GM21390 (cell line): ENCODE data around the gene PNMA6F.
"Not testable (repeated sequence)": the region's sequence is repeated elsewhere in the genome, so short reads cannot be mapped to it uniquely, and the experiment has no call there.

Experiments
- ATAC-seq: cut with Tn5 transposase; IDR thresholded peaks from one replicate; pipeline ENCODE4 v1.9.1; 2021; ENCODE audit not compliant: unreplicated experiment

Gene PNMA6F

DNA sequence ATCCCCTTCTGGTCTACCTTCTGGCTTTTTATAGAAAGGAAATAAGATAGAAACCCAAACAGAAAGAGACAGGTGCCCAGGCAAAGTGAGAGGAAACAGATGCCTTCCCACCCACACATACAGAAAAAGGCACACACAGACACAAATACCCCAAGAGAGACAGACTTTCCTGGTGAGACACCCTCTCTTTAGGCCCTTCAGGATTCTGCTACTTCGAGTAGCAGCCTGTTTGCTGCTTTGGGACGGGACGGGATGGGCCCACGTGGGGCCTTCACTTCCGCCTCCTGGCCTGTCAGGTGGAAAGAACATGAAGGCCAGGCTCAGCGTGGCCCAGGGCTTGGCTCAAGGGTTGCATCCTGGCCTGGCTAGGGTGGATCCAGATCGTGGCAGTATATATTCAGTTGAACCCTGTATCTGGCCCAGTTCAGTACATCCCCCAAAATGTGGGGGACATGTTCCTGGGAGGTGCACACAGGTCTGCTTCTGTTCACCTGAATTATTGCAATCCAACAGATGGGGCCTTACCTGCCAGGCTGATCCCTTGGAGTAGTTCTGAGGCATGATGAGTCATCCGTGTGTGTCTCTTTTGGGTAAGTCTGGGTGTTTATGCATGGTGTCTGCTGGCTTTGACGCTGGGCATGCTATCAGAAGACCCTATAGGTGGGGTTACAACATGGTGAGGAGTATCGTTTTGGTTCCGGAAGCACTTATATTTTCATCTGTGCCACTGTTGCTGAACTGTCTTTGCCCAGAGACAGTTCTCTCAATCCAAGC lies 14.7 kb upstream of the PNMA6F start:
- peak; percentile 40 for ATAC-seq

DNA sequence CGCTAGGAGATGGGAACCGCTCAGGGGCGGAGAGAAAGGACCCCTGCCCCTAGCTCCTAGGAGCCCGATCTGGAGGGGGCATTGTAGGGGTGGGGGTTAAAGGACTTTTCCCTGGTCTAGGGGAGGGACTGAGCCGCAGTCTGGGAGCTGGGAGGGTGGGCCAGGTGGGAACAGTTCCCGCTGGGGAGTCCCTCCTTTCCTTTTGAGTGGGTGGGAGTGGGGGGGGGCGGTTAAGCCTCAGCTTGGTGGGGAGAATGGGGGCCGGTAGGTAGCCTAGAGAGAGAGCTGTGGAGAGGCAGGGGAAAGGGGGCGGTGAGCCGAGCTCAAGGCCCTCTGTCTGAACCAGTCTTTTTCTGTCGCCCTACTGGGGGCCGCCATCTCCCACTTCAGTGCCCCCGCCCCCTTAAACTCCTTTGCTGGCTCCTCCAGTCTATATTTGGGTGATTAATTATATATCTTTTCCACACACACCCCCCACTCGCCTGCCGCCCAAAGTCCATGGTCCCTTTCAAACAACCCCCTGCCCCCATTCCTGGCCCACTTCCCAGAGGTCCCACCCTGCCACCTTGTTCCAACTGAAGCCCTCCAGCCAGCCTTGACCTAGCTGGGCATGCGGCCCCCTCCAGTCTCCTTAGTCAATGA lies 13.2 kb upstream of the PNMA6F start:
- ATAC-seq: no peak

DNA sequence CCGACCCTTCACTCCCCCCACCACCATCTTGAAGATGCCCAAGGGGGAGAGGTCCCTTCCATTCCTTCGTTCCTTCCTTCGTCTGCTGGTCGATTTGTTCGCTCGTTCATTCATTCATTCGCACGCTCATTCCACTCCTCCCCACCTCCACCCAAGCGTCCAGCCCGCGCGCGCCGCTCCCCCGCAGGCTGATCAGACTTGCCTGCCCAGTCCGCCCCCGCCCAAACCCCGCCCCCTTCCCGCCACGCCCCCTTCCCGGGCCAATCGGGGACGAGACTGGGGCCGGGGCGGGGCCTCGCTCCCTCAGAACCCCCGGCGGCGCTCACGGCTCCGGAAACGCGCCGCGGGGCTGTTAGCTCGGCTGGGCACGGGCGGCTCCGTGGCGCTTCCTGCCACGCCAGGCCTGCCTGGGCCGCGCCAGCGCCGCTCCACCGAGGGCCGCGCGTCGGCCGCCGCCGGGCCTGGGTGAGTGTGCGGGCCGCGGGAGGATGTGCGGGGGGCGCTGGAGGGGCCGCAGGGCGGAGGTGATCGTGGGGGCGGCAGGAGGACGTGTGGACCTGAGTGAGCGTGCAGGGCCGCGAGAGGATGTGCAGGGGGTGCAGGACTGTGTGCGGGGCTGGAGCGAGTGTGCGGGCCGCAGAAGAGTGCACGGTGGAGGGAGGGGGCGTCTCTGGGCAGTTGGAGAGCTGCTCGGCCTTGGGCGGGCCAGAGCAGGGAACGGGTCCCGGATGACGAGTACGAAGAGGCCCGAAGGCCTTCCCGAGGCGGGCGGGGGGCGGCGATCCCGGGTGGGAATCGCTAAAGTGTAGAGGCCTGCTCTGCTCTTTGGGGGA lies 12.5 kb upstream of the PNMA6F start, which contains the start of gene ZNF275:
Gene ZNF275, plus strand, starts transcription at position 333 of the 833 bp plus-strand sequence. CDS start 2,527 bp downstream, outside the sequence.
- peak; percentile 88 for ATAC-seq

DNA sequence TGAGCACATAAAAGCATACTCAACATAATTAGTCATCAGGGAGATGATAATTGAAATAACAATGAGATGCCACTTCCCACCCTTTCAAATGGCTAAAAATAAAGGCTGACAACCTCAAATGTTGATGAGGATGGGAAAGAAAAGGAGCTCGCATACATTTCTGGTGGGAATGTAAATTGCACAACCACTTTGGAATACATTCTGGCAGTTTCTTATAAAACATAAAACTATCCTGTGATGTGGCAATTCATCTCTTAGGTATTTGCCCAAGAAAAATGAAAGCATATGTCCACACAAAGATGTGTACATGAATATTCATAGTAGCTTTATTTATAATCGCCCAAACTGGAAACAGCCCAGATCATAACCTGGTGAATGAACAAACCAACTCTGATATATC lies 11.7 kb upstream of the PNMA6F start:
- ATAC-seq: no peak

DNA sequence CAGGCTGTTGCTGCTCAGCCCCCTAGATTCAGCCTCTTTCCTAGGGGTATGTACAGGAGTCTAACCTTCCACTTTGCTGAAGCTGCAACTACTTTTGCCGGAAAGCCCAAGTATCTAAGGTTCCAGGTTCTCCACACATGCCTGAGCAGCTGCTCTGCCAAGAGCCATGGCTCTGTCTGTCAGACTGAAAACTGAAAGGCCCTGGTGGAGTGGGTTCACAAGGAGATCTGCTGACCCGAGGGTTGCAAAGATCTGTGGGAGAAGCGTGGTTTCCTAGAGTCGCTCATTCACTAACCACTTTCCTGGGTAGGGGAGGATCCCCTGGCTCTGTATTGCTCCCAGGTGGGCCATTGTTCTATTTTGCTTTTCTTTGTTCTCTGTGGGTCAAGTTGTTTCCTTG lies 6.0 kb upstream of the PNMA6F start:
- ATAC-seq: no peak

DNA sequence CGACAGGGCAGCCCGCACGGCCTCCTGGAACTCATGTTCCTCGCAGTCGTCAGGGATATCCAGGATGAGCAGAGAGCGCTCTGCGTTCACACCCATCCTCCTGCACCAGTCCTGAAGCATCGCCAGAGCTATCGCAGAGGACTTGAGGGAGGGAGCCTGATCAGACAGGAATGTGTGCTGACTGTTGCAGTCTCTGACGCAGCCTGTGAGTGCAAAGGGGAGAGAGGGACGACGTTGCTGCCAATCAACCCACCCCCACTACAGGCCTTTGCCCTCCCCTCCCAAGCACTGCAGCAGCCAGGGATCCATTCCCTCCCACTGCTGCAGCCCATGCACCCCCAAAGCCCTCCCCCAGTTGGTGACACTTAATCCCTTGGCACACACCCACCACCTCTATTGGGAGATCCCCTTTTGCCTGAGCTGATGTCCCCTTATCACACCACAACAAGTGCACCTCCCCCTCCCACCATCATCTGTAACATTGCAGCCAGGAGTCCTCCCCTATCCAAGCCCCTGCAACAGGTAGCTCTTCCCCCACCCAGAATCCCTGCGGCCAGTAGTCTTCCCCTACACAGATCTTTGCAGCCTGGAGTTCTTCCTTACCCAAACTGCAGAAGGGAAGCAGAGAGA lies 897 bp downstream of the PNMA6F start:
- no peak for ATAC-seq

DNA sequence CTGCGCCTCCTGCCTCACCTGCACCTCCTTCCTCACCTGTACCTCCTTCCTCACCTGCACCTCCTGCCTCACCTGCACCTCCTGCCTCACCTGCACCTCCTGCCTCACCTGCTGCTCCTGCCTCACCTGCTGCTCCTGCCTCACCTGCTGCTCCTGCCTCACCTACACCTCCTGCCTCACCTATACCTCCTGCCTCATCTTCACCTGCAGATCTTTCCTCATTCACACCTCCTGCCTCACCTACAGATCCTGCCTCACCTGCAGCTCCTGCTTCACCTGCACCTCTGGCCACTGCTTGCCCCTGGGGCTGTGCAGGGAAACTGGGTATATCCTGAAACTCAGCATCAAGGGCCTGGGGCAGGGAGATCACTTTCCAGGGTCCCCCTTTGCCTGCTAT lies 1.5 kb downstream of the PNMA6F start:
- not testable (repeated sequence) for ATAC-seq

DNA sequence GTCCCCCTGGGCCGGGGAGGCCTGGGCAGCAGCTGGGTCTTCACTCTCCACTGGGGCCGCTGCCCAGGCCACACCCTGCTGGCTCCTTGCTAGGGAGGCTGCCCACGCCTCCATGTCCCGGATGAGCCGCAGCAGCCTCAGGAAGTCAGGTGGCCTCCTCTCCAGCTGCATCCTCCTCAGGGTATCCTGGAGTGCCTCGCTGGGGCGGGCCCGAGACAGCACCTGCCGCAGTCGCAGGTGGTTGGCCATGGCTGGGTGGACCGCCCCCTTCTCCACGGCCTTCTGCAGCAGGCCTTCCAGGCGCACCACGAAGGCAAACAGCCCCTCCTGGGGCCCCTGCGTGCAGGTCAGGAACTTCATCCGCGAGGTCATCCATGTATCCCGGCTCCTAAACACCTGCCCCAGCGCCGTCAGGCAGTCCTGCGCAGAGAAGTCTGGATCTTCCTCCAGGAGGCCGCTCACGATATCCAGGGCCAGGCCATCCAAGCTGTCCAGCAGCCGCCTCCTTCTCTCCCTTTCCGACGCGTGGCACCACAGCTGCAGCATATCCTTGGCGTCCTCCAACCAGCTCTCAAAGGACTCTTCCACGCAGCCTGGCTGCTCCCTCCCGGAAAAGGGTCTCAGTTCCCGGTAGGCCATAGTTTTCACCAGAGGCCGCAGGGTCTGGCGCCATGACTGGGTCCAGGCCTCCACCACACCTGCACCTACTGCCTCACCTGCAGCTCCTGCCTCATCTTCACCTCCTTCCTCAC lies 2.1 kb downstream of the PNMA6F start:
- no peak for ATAC-seq

DNA sequence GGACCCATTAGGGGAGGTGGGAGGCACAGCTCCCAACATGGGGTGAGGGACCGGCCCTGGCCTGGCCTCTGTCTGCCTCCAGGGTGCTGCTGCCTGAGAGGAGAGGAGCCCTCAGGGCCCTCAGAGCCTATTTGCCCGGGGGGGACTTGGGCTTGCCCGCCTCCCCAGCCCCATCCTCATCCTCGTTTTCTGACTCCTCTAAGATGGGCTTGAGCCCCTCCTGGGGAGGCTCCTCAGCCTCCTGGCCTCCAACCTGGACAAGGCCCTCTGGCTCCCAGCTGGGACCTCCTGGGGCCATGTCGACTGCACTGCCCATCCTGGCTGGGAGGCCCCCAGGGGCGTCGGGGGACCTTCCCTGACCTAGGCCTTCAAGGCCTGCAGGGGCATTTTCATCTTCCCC lies 2.8 kb downstream of the PNMA6F start:
- ATAC-seq: no peak

DNA sequence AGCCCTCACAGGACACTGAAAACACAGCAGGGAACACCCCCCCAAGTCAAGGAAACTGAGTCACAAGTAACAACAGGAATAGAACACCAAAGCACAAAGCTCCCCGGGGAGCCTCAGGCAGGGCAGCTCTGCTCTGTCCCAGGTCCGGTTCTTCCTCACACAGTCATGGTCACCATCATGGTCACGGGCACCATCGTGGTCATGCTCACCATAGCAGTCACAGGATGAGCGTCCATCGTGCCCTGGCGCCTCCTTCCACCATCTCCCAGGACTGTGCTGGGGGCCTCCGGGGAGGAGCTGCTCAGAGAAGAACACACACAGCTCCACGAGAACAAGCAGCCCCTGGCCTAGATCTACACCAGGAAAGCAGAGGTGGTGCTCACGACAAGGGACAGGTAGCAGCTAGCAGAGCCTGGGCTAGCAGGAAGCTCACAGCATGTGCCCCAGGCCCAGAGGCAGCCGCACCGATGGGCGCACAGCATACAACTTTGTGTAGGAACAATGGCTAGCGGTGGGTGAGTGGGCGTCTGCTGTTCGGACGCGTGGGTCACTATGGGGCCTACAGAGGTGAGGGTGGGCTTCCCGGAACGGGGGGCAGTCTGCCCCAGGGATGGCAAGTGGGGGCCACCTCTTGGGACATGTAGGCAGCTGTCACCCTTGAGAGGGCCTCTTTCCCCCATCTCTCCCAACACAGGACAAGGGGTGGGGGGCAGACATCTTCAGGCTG lies 3.4 kb downstream of the PNMA6F start:
- ATAC-seq: no peak

DNA sequence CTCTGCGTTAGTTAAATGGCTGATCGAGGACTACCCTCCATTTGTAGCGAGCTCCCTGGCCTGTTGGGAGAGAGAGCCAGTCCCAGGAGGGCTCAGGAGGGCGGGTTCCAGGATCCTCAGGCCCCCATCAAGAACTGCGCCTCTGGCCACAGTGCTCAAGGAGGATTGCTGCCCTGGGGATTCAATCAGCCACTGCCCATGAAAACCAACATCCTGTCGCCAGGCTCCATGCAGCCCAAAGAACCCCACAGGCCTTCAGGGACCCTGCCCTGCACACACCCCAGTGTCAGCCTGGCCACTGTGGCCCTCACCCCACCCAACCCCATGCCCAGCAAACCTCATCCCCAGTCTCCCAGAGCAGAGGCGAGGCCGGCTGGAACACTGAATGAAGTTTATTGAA lies 4.3 kb downstream of the PNMA6F start:
- ATAC-seq: no peak

DNA sequence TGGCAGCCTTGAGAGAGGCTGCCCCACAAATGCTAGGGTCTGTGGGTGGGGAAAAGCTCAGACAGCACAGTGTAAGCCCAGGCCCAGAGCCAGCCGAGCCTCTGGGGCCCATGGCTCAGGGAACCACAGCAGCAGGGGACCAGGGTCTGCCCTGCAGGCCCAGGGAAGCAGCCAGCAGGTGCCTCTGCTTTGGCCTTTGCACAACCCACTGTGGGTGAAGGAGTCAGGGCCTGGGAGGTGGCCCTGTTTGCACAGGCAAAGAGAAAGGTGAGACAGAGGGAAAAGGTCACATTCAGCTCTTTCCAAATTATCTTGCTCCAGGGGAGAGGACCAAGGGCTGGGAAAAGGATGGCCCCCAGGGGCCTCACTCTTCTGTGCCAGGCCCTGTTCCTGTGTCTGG lies 8.7 kb downstream of the PNMA6F start:
- no peak for ATAC-seq

DNA sequence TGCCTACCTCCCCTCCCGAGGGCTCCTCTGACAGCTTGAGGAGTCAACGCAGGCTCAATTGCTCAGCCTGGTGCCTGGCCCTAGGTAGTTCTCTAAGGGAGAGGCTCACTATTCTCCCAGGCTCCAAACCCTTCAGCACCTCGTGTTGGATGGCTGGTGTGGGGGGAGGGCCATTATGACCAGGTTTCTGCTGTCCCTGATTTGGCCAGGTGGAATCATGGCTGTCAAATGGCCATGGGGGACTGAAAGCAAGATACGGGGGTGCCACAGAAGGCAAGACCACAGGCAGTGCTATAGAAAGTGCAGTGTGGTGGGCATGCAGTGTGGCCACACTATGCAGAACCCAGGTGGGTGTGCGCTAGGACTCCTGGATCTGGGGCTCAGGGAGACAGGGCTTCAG lies 9.5 kb downstream of the PNMA6F start:
- no peak for ATAC-seq

DNA sequence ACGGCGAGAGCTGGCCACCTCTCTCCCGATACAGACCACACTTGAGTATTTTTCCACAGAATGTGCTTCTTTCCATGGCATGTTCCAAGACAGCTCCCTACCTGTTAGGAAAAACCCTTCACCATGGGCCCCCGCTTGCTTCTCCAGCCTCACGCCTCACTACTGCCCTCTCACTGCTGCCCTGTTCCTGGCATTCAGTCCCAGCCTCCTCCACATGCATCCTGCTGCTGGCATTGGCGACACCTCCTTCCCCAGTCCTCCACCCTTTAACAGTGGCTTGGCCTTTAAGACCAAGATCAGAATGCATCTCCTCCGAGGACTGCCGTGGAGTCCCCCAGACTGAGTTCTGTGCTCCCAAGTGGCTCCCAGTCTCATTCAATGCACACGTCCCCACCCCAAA lies 10.7 kb downstream of the PNMA6F start:
- ATAC-seq: no peak

DNA sequence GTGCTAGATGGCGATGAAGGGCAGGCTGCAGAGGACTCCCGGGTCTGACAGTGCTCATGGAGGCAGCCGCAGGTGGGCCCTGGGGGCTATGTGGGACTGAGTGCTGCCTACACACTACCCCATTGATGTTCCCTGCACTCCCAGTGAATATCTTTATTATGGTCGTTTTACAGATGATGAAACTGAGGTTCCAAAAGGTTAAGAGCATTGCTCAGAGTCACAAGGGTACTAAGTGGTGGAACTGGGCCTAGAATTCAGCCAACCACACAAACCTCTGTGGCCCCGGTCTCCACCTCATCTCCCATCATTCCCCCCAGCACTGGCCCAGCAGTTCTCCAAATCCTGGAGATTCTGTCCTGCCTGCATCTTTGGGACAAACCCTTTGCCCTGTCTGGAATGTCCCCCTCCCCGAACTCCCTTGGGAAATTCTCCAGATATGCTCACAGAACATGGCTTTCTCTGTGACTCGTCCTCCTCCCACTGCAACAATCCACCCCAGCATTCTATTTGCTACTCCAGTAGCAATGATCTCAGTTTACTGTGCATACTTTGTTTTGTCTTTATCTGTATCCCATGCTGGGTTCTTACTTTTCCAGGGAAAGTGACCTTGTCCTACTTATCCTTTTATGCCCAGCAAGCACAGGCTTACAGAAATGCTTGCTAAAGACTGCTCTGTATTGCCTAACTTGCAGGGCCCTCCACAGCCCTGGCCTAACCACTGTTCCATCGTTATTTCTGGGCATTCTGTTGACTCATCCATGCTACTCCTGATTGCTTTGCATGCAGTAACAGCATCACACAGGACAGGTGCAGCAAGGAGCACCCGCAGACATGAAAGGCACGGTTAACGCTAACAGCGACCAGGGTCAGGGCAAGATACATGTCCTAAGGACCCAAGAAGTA lies 14.0 kb downstream of the PNMA6F start:
- ATAC-seq: no peak

DNA sequence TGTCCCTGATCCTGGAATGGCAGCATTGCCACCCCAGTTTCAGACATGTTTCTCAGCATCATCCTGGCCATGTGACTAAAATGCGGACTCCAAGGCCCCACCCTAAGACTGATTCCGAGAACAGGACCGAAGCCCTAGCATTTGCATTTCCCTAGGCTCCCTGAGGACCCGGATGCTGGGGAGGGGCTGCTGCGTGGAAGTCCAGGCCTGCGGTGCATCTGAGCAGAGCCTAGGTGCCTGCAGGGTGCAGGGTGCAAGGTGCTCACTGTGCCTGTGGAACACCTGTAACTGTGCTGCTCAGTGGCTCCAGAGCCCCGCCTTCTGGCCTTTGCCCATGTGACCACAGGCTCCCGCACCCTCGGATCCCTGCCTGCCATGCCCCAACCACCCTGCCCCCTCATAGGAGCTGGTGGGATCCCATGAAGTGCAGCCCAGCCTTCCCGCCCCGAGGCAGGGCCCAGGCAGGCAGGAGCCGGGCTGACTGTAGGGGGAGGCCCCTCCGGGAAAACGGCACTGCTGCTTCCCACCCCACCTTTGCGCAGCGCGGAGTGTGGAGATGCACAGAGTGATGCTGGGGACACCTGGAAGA lies 14.9 kb downstream of the PNMA6F start:
- no peak for ATAC-seq

DNA sequence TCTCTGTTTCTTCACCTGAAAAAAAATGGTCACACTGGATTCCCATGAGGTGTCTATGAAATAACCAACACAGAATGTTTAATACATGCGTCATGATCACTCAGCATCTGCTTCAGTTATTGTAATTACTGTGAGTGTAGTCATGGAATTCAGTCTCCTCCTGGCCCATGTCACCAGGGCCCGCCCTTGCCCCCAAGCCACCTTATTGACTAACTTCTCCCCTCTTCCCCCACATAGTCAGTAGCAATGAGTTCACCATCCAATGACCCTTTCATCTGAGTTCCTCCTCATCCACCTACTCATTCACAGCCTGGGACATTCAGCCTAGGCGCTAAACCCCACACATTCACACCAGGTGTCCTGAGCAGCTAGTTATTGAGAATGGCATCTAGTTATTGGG lies 15.6 kb downstream of the PNMA6F start:
- no peak for ATAC-seq

DNA sequence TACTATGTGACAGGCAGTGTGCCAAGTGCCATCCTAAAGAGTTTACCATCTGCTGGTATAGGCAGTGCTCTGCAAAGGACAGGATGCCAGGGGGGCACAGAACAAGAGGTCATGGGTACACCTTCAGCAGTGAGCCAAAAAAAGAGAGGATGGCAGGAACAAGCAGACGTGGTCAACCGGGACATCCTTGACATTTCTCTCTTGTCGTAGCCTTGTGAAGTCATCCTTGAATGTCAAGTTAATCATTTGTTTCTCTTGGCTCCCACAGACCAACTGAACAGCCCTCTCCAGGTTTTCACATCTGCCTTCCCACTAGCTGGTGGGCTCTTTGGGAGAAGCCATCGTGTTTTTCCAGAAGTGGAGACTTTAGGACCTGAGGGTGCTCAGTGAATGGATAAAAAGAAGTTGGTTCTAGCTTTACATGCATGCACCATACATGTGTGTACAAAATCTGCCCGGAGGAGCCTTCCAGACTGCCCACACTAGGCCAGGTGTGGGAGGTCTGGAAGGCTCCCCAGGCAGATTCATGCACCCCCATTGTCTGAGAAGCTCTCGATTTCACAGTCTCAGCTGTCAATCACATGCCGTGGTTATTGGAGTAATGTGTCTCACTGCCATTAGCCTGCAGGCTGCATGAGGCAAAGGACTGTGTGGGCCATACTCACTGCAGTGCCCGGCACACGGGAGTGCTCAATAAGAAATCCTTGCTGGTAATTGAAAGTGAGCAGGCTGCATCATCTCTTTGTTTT lies 16.4 kb downstream of the PNMA6F start:
- ATAC-seq: no peak
